IMR-90 (cell line): Measurements from ENCODE around the gene RAPGEF5.
"Not testable (repeated sequence)": the region's sequence is repeated elsewhere in the genome, so short reads cannot be mapped to it uniquely, and the experiment has no call there.

Experiments used
- BHLHE40 ChIP-seq: fragments of 150-350 bp; IDR thresholded peaks from 2 replicates; pipeline ENCODE4 v1.6.1; 2016; ENCODE audit warnings: mild to moderate bottlenecking, low read depth, low read length
- CEBPB ChIP-seq: IDR thresholded peaks from 2 replicates; pipeline ENCODE4 v1.6.1; 2012; ENCODE audit warnings: low read depth, low read length, improper control_type of control experiment
- CTCF ChIP-seq: conservative IDR thresholded peaks from 2 replicates; pipeline ENCODE4 v1.5.1; 2012; ENCODE audit warnings: mild to moderate bottlenecking, low read depth, low read length, improper control_type of control experiment
- MAFK ChIP-seq: IDR thresholded peaks from 2 replicates; pipeline ENCODE4 v1.6.1; 2012; ENCODE audit warnings: low read depth, low read length, improper control_type of control experiment
- NFE2L2 ChIP-seq: fragments of 150-350 bp; IDR thresholded peaks from 2 replicates; pipeline ENCODE4 v1.6.1; 2016; ENCODE audit warnings: low read depth, mild to moderate bottlenecking, low read length
- POLR2A ChIP-seq: IDR thresholded peaks from 2 replicates; pipeline ENCODE4 v1.6.1; 2012; ENCODE audit warnings: mild to moderate bottlenecking, low read depth, low read length
- RAD21 ChIP-seq: IDR thresholded peaks from 2 replicates; pipeline ENCODE4 v1.6.1; 2012; ENCODE audit warnings: low read length, improper control_type of control experiment
- RCOR1 ChIP-seq: IDR thresholded peaks from 2 replicates; pipeline ENCODE4 v1.6.1; 2012; ENCODE audit warnings: mild to moderate bottlenecking, low read length, improper control_type of control experiment; ENCODE audit not compliant: insufficient replicate concordance
- RFX5 ChIP-seq: IDR thresholded peaks from 2 replicates; pipeline ENCODE4 v1.8.0; 2012; ENCODE audit warnings: low read depth, mild to moderate bottlenecking, low read length, moderate library complexity
- SMC3 ChIP-seq: fragments of 150-350 bp; IDR thresholded peaks from 2 replicates; pipeline ENCODE4 v1.6.1; 2016; ENCODE audit warnings: low read depth, mild to moderate bottlenecking, antibody characterized with exemption, low read length, moderate library complexity
- USF2 ChIP-seq: fragments of 150-350 bp; IDR thresholded peaks from 2 replicates; pipeline ENCODE4 v1.6.1; 2017; ENCODE audit warnings: mild to moderate bottlenecking, antibody characterized with exemption, low read length, low read depth
- TF ChIP-seq, protein P1 (sequence below): fragments of 150-350 bp; IDR thresholded peaks from 2 replicates; pipeline ENCODE4 v1.6.1; 2016; ENCODE audit warnings: low read depth, mild to moderate bottlenecking, low read length, moderate library complexity, borderline replicate concordance

DNA sequence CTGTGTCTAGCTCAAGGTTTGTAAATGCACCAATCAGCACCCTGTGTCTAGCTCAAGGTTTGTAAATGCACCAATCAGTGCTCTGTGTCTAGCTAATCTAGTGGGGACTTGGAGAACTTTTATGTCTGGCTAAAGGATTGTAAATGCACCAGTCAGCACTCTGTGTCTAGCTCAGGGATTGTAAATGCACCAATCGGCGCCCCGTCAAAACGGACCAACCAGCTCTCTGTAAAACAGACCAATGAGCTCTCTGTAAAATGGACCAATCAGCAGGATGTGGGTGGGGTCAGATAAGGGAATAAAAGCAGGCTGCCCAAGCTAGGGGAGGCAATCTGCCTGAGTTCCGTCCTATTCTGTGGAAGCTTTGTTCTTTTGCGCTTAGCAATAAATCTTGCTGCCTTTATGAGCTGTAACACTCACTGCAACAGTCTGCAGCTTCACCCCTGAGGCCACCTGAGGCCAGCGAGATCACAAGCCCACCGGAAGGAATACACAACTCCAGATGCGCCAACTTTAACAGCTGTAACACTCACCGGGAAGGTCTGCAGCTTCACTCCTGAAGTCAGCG lies 265.9 kb downstream of the RAPGEF5 start:
- not testable (repeated sequence) for TF ChIP-seq BHLHE40, CTCF, RAD21, CEBPB, POLR2A, USF2, RCOR1, NFE2L2, MAFK, SMC3, RFX5
- TF ChIP-seq, protein P1, sequence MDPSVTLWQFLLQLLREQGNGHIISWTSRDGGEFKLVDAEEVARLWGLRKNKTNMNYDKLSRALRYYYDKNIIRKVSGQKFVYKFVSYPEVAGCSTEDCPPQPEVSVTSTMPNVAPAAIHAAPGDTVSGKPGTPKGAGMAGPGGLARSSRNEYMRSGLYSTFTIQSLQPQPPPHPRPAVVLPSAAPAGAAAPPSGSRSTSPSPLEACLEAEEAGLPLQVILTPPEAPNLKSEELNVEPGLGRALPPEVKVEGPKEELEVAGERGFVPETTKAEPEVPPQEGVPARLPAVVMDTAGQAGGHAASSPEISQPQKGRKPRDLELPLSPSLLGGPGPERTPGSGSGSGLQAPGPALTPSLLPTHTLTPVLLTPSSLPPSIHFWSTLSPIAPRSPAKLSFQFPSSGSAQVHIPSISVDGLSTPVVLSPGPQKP: not testable (repeated sequence)
